Measurements from ENCODE around the gene MED6.

DNA sequence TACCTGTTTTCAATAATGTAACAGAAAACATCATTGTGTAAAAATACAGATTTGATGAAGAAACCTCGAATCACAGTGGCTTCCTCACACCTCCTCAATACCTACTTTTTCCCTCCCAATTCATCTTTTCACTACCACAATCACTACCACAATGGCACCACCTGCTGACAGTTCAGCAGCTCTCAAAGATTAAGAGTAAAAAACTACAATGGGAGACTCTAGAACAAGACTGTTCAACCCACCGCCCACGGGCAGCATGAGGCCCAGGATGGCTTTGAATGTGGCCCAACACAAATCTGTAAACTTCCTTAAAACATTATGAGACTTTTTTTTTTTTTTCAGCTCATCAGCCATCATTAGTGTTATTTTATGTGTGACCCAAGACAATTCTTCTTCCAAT is 15.2 kb downstream of the MED6 start:
- TF ChIP-seq TAF1 (IDR thresholded peaks at IDR 0.05; ENCODE audit: low read depth), result no peak
- TF ChIP-seq, protein P1, sequence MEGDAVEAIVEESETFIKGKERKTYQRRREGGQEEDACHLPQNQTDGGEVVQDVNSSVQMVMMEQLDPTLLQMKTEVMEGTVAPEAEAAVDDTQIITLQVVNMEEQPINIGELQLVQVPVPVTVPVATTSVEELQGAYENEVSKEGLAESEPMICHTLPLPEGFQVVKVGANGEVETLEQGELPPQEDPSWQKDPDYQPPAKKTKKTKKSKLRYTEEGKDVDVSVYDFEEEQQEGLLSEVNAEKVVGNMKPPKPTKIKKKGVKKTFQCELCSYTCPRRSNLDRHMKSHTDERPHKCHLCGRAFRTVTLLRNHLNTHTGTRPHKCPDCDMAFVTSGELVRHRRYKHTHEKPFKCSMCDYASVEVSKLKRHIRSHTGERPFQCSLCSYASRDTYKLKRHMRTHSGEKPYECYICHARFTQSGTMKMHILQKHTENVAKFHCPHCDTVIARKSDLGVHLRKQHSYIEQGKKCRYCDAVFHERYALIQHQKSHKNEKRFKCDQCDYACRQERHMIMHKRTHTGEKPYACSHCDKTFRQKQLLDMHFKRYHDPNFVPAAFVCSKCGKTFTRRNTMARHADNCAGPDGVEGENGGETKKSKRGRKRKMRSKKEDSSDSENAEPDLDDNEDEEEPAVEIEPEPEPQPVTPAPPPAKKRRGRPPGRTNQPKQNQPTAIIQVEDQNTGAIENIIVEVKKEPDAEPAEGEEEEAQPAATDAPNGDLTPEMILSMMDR (IDR thresholded peaks at IDR 0.05; ENCODE audit: poor library complexity, severe bottlenecking), result no peak
- TF ChIP-seq POLR2AphosphoS5 (IDR thresholded peaks at IDR 0.05), result no peak
- no peak for TF ChIP-seq EZH2 (IDR thresholded peaks at IDR 0.05; ENCODE audit: borderline replicate concordance, insufficient read depth, low read length, poor library complexity, severe bottlenecking)
- TF ChIP-seq, protein P2, sequence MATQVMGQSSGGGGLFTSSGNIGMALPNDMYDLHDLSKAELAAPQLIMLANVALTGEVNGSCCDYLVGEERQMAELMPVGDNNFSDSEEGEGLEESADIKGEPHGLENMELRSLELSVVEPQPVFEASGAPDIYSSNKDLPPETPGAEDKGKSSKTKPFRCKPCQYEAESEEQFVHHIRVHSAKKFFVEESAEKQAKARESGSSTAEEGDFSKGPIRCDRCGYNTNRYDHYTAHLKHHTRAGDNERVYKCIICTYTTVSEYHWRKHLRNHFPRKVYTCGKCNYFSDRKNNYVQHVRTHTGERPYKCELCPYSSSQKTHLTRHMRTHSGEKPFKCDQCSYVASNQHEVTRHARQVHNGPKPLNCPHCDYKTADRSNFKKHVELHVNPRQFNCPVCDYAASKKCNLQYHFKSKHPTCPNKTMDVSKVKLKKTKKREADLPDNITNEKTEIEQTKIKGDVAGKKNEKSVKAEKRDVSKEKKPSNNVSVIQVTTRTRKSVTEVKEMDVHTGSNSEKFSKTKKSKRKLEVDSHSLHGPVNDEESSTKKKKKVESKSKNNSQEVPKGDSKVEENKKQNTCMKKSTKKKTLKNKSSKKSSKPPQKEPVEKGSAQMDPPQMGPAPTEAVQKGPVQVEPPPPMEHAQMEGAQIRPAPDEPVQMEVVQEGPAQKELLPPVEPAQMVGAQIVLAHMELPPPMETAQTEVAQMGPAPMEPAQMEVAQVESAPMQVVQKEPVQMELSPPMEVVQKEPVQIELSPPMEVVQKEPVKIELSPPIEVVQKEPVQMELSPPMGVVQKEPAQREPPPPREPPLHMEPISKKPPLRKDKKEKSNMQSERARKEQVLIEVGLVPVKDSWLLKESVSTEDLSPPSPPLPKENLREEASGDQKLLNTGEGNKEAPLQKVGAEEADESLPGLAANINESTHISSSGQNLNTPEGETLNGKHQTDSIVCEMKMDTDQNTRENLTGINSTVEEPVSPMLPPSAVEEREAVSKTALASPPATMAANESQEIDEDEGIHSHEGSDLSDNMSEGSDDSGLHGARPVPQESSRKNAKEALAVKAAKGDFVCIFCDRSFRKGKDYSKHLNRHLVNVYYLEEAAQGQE (IDR thresholded peaks at IDR 0.05; ENCODE audit: borderline replicate concordance), result no peak
- no peak for TF ChIP-seq EP300 (conservative IDR thresholded peaks at IDR 0.05; ENCODE audit: poor library complexity, severe bottlenecking)
- no peak for TF ChIP-seq SMC3 (conservative IDR thresholded peaks at IDR 0.05; ENCODE audit: poor library complexity)
- TF ChIP-seq MXI1 (conservative IDR thresholded peaks at IDR 0.05; ENCODE audit: poor library complexity, severe bottlenecking), result no peak
- peak; percentile 14 for TF ChIP-seq RAD21 (conservative IDR thresholded peaks at IDR 0.05)
